Progenitor cell of endocrine pancreas (in vitro differentiated cells): ENCODE measurements around the gene BNIPL. TPM values are rescaled to one million over a fixed set of nuclear protein-coding genes. Genes with fewer than 3 reads are reported as not detected.

Experiments used
- DNase-seq: peaks from one replicate; pipeline ENCODE4 v3.0.0; 2021; ENCODE audit warnings: low spot score; ENCODE audit not compliant: unreplicated experiment
- H3K27ac Mint-ChIP-seq: 2 replicates; pipeline ENCODE4 v1.8.0; 2021; ENCODE audit warnings: mild to moderate bottlenecking, moderate library complexity, mixed read lengths
- H3K27me3 Mint-ChIP-seq: 2 replicates; pipeline ENCODE4 v1.8.0; 2021; ENCODE audit warnings: mixed read lengths
- H3K36me3 Mint-ChIP-seq: 2 replicates; pipeline ENCODE4 v1.8.0; 2022; ENCODE audit warnings: mixed read lengths; ENCODE audit not compliant: insufficient read depth
- H3K4me1 Mint-ChIP-seq: 2 replicates; pipeline ENCODE4 v1.8.0; 2021; ENCODE audit warnings: low read depth, mixed read lengths
- H3K4me3 Mint-ChIP-seq: 2 replicates; pipeline ENCODE4 v1.8.0; 2021; ENCODE audit warnings: low read depth, mild to moderate bottlenecking, moderate library complexity, mixed read lengths
- H3K9me3 Mint-ChIP-seq: 2 replicates; pipeline ENCODE4 v1.8.0; 2021; ENCODE audit warnings: low read depth, mixed read lengths
- total RNA-seq: library from RNA; stranded (reverse); gene quantifications from 2 replicates; pipeline ENCODE4 v1.2.1, GENCODE V29; 2021
- TF ChIP-seq, protein P1 (sequence below): fragments of 200-600 bp; sonication (generic); IDR thresholded peaks from one replicate; pipeline ENCODE4 v1.5.0; 2021; ENCODE audit warnings: antibody characterized with exemption, mild to moderate bottlenecking; ENCODE audit not compliant: unreplicated experiment

BNIPL gene
- total RNA-seq, 1 donor from 2014 or later = 0.93 TPM

DNA sequence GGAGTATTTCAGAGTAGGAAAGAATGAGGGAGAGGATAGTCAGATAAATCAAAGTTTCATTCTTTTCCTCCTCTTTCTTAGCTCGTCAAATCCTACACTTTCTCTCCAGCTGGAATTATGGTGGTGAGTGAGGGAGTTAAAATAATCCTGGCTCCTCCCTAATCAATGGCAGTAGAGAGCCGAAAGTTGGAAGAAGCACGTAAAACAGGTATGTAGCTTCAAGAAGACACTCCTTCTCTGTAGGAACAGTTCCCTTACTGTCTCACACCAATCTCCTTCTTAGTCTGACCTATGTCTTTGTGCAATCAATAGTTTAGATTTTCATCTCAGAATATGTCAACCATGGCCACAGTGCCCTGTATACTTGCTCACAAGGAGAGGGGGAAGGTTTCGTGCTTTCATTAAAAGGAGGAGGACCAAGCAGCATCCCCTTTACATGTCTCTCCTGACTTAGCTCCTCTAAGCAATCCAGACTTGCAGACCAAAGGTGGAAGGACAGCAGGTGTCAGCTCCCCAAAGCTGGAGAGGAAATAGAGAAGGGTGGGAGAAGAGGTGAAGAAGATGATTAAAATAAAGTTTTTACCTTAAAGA, 30.6 kb upstream of the BNIPL start:
- Mint-ChIP-seq H3K27me3 (no peaks in the 10 kb centered on the region), H3K4me1 (peaks cover 50% of the 10 kb centered on the region), H3K27ac (peak overlapping the region; percentile 99), H3K9me3 (no peaks in the 10 kb centered on the region), H3K36me3 (peaks cover 7% of the 10 kb centered on the region), H3K4me3 (peak overlapping the region; percentile 91)
- TF ChIP-seq, protein P1, sequence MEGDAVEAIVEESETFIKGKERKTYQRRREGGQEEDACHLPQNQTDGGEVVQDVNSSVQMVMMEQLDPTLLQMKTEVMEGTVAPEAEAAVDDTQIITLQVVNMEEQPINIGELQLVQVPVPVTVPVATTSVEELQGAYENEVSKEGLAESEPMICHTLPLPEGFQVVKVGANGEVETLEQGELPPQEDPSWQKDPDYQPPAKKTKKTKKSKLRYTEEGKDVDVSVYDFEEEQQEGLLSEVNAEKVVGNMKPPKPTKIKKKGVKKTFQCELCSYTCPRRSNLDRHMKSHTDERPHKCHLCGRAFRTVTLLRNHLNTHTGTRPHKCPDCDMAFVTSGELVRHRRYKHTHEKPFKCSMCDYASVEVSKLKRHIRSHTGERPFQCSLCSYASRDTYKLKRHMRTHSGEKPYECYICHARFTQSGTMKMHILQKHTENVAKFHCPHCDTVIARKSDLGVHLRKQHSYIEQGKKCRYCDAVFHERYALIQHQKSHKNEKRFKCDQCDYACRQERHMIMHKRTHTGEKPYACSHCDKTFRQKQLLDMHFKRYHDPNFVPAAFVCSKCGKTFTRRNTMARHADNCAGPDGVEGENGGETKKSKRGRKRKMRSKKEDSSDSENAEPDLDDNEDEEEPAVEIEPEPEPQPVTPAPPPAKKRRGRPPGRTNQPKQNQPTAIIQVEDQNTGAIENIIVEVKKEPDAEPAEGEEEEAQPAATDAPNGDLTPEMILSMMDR = no peak
- no peak for DNase-seq

DNA sequence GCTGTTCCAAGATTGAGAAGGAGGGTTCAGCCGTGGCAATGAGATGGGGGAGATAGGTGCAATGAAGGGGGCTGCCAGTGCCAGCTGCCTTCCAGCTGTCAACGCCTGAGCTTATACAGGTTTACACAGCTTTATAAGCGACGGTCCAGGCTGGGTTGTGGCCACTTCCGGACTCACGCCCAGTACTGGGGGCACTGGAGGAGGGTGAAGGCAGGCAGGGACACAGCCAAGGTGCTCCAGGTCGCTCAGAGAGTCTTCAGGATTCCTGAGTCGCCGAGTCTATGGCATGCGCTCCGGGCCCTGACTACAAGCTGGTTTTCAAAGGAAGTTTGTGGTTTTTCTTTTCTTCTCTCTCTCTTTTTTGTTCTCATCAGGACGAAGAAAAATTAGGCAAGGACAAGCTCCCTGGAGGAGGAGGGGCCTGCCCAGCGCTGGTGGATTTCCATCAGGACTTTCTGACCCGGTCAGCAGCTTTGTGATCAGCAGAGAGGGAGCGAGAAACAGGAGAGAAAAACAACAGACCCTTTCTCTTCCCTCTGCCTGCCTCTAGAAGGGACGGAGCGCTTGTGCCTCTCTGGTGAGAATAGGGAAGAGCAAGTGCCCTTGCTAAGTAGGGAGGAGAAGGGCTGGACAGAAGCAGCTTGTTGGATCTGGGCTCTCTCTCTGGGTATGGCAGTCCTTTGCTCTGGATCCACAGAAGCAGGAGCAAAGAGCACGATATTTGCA, 29.9 kb upstream of the BNIPL start, which contains the start of gene MINDY1:
Gene MINDY1, minus strand, starts transcription at position 576 of the 726 bp plus-strand sequence. CDS start 4,285 bp downstream, outside the sequence.
- no peaks in the 10 kb centered on the region for H3K27me3 Mint-ChIP-seq
- H3K36me3 Mint-ChIP-seq = peaks cover 7% of the 10 kb centered on the region
- peak within 1 kb of the TSS; percentile 99 for H3K27ac Mint-ChIP-seq
- TF ChIP-seq, protein P1 = peak; percentile 57
- peak; percentile 41 for DNase-seq
- H3K9me3 Mint-ChIP-seq = no peaks in the 10 kb centered on the region
- H3K4me1 Mint-ChIP-seq = peaks cover 54% of the 10 kb centered on the region
- peak within 1 kb of the TSS; percentile 91 for H3K4me3 Mint-ChIP-seq

DNA sequence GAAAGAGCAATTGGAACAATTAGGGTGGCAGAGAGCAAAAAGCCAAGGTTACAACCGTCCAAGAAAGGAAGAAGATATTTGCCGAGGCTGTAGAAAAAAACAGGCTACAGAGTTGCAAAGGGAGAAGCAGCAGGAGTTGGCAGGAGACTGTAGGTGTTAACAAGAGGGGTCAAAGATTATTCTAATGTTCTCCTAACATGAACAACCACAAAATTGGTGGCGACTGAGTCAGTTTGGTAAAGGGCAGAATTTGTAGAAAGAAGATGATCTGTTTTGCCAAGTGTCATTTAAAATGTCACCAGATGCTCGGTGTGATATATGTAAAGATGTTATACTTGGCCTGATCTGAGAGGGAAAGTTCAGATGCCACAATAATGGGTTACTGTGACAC, 28.5 kb upstream of the BNIPL start:
- Mint-ChIP-seq H3K9me3 (no peaks in the 10 kb centered on the region), H3K4me3 (peak overlapping the region; percentile 89), H3K27ac (peak overlapping the region; percentile 99), H3K36me3 (no peaks in the 10 kb centered on the region), H3K27me3 (no peaks in the 10 kb centered on the region), H3K4me1 (peaks cover 54% of the 10 kb centered on the region)
- DNase-seq = no peak
- TF ChIP-seq, protein P1 = no peak

DNA sequence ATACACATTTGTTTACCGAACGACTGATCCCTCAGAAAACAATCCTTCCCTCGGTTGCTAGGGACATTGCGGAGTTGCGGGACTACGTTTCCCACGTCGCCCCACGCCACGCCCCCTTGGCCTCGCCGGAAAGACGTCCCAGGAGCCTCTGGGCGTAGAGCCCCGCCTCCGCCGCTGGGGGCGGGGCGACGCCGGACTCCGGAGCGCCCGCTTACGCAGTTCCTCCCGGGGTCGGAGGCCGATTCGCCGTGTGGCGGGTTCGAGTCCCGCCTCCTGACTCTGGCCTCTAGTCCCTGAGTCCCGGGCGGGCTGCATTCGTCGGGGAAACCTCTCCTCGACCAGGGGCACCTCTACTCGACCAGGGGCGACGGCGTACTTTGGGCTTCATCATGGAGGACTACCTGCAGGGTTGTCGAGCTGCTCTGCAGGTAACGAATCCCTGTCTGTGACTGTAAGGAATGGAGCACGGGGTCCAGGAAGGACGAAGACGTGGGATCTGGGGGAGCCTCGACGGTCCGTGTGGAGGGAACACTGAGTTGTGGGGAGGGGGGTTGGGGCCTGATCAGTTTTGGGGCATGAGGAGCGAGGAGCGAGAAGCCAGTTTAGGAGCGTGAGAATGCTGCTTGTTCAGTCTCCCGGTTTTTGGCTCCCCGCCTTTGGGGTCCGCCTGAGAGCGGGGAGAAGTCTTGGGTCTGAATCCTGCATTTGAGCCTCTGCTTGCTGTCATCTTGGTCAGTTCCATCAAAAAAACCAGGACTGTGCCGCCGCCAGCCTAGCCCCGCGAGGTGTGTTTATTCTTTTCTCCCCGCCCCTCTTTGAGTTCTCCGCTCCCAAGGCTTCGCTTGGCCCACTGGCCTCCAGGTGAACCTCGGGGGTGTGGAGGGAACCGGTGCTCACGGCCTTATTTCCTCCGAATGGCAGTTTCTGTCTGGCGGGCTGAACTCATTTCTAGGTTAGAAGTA, 27.9 kb upstream of the BNIPL start, which contains the start of gene PRUNE1:
Gene PRUNE1, plus strand, starts transcription at position 206 of the 962 bp plus-strand sequence. Its CDS starts 184 bp downstream, at position 390.
- TF ChIP-seq, protein P1 = no peak
- DNase-seq = peak; percentile 91
- no peaks in the 10 kb centered on the region for H3K36me3 Mint-ChIP-seq
- peak within 1 kb of the TSS; percentile 89 for H3K4me3 Mint-ChIP-seq
- H3K27me3 Mint-ChIP-seq = no peaks in the 10 kb centered on the region
- H3K9me3 Mint-ChIP-seq = no peaks in the 10 kb centered on the region
- H3K27ac Mint-ChIP-seq = peak within 1 kb of the TSS; percentile 99
- peaks cover 56% of the 10 kb centered on the region for H3K4me1 Mint-ChIP-seq

DNA sequence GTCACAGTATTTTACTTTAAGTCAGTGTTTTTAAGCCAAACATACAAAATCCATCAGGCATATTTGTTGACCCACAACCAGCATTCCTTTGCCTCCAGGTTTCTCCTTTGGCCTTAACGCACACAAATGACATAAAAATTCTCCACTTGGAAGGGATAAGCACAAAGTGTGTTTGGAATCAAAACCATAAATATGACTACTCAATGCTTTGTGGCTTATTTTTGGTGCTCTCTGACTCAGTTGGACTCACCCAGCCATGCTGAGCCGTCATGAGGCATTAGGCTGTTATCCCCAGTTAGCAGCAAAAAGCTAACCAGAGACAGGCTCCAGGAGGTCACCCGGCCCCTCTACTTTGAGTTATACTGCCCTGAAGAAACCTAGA, 27.2 kb upstream of the BNIPL start:
- Mint-ChIP-seq H3K27me3 (no peaks in the 10 kb centered on the region), H3K4me1 (peaks cover 55% of the 10 kb centered on the region), H3K9me3 (no peaks in the 10 kb centered on the region), H3K4me3 (peak overlapping the region; percentile 89), H3K27ac (peak overlapping the region; percentile 96), H3K36me3 (no peaks in the 10 kb centered on the region)
- DNase-seq = no peak
- TF ChIP-seq, protein P1 = no peak
